HG02938 (cell line): ENCODE measurements around the gene TMEM272.
A peak's percentile ranks its signal among the peaks of the same experiment; 100 is the strongest.
"Not testable (repeated sequence)": the region's sequence is repeated elsewhere in the genome, so short reads cannot be mapped to it uniquely, and the experiment has no call there.

Source experiments
- ATAC-seq: cut with Tn5 transposase; IDR thresholded peaks from one replicate; pipeline ENCODE4 v1.9.1; 2021; ENCODE audit warnings: mild to moderate bottlenecking, moderate library complexity; ENCODE audit not compliant: unreplicated experiment

The TMEM272 gene

GRCh38 chr13:51826606-51827005, 18.4 kb downstream of the TMEM272 start:
- ATAC-seq = no peak

DNA sequence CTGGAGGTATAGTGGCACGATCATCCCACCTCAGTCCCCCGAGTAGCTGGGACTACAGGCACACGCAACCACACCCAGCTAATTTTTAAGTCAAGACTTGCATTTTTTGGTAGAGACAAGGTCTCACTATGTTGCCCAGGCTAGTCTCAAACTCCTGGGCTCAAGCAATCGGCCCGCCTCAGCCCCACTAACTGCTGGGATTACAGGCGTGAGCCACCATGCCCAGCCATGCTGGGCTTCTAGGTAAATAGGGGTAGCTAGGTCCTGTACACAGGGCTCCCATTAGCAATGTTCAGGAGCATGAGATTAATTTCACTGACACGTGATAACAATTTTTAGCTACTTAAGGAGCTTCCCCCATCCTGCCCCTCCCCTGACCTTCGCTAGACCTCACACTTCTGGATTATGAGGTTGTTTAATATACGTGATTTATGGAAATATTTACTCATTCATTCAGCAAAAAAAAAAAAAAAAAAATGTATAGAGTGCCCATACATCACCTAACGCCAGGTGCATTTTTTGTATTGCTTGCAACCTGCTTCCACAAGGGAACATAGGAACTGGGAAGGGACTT, 19.2 kb downstream of the TMEM272 start:
- ATAC-seq = no peak

DNA sequence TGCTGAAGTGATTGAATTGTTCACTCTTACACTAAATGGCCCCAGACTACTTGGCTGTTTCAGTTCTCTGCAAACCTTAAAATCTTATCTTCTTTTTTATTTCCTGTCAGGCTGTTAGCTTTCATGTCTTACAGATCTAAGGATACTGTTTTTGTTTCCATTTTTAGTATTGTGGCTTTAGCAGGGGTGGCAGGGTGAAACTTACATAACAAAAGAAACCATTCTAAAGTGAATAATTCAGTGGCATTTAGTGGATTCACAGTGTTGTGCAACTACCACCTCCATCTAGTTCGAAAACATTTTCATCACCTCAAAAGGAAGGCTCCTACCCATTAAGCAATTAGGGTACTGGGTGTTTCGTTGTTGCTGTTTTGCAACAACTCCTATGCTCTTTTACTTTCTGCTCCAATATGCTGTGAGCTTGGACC, 19.8 kb downstream of the TMEM272 start:
- no peak for ATAC-seq

DNA sequence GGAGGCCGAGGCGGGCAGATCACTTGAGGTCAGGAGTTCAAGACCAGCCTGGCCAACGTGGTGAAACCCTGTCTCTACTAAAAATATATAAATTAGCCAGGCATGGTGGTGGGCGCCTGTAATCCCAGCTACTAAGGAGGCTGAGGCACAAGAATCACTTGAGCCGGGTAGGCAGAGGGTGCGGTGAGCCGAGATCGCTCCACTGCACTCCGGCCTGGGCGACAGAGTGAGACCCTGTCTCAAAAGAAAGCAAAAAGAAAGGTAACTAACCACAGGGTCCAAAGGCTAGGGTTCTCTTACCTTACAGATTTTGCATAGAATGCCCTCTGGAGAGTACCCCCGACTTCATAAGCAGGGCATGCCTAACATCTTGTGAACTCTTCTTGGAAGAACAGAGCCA, 20.3 kb downstream of the TMEM272 start:
- not testable (repeated sequence) for ATAC-seq

- ATAC-seq = no peak
Observed at GRCh38 chr13:51823863-51824262, 21.1 kb downstream of the TMEM272 start.

DNA sequence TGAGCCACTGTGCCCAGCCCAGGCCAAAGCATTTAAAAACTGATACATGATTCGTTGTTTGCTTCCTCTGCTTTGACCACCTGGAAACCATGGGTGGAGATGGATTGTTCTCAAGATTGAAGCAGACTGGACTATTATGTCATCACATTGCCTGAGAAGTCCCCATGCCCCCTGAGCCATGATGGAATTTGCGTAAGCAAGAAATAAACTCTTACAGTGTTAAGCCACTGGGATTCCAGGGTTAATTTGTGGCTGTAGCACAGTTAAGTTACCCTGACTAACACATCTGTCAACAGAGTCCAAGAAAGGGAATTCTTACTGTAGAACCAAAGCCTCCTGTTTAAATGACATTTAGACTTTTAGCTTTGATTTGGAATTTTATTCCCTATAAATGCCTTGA, 21.6 kb downstream of the TMEM272 start:
- no peak for ATAC-seq

- ATAC-seq = no peak
Observed at GRCh38 chr13:51822106-51822815, 22.7 kb downstream of the TMEM272 start.

DNA sequence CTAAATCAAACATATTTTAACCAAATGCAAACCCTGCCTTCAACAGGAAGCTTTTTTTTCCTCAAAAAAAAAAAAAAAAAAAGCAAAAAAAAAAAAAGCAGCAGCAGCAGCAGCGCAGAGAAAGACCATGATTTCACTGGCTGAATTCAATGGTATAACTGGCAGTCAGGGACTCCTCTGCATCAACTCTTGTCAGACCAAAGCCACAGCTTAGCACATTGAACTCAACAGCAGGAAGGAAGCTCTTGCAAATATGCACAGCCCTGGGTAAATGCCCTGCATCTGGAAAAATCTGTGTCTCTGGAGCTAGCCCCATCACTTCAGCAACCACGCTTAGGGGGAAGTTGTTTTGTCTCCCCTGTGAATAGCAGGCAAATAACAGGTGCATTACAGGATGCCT, 23.4 kb downstream of the TMEM272 start:
- no peak for ATAC-seq

DNA sequence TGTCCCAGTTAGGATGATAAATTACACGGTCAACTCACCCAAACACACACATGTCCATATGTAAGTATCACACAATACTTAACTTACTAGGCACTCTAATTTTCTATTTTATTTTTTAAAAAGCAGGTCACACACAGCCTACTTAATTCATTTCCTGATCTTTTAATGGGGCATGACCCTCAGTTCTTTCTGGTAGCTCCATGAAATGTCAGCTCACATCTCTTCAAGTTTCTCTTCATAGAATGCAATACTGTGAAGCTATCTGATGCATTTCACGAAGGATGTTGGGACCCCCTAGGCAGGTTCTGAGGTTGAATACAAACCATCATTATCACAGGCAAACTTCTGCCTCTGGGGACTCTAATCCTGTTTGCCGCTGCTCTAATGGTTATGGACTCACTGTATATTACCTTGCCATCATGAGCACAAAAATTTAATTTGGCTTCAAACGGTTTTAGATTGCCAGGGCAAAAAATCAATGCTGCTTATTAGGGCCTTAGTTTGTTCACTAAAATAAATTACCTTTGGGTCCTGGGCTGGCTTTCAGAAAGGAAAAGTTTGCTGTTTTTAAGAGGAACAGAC, 24.9 kb downstream of the TMEM272 start:
- no peak for ATAC-seq

GRCh38 chr13:51819544-51819943, 25.4 kb downstream of the TMEM272 start:
- ATAC-seq = no peak

- no peak for ATAC-seq
Observed at GRCh38 chr13:51818781-51819511, 26.0 kb downstream of the TMEM272 start.

DNA sequence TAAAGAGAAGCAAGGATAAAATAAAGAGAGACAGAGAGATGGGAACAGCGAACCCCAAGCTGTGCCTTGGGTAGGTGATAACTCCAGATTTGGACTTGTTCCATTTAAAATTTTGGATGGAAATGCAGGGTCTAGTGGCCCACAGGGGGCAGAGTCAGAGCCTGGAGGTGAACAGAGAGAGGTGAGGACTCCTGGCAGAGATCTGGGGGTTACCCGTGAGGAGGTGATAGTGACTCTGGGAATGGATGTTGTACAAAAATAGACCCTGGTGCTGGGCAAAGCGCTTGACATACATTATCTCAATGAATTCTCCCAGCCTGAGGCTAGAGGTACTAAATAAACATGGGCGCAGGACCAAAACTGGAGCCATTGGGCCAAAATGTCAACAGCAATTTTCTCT, 26.7 kb downstream of the TMEM272 start:
- ATAC-seq = no peak

DNA sequence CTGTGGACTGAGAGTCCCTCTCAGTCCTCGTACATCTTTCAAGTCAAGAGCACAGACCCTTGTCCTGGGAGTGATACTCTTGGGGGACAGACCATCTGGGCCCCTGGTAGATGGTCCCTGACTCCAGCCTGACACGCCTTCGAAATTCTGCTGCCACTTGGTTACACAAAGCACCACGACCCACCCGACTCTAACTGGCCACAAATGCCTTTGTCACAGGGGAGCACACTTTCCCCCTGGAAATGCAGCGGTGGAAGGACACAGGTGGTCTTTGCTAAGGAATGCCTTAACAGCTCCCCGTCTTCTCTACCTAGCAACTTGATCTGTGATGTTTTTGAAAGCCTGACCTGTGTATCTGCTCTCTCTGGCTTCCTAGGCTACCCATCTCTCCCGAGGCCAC, 27.3 kb downstream of the TMEM272 start:
- ATAC-seq = no peak

- ATAC-seq = no peak
Observed at GRCh38 chr13:51816604-51817249, 28.2 kb downstream of the TMEM272 start.

DNA sequence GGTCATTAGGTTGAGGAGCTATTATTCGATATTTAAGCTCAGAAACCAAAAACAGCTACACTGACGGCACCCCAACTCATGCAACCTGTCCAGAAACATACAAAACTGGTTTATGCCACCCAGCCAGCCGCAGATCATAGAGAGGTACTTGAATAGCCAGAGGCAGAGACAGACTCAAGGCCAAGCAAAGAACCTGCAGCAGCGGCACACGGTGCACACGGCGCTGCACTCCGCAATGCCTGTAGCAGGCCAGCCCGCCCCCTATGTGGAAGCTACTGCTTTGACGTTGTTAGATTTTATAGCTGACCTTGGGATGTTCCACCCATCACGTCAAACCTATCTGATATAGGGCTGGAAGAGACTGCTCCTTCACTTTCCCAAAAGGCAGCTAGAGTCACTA, 29.1 kb downstream of the TMEM272 start:
- no peak for ATAC-seq

DNA sequence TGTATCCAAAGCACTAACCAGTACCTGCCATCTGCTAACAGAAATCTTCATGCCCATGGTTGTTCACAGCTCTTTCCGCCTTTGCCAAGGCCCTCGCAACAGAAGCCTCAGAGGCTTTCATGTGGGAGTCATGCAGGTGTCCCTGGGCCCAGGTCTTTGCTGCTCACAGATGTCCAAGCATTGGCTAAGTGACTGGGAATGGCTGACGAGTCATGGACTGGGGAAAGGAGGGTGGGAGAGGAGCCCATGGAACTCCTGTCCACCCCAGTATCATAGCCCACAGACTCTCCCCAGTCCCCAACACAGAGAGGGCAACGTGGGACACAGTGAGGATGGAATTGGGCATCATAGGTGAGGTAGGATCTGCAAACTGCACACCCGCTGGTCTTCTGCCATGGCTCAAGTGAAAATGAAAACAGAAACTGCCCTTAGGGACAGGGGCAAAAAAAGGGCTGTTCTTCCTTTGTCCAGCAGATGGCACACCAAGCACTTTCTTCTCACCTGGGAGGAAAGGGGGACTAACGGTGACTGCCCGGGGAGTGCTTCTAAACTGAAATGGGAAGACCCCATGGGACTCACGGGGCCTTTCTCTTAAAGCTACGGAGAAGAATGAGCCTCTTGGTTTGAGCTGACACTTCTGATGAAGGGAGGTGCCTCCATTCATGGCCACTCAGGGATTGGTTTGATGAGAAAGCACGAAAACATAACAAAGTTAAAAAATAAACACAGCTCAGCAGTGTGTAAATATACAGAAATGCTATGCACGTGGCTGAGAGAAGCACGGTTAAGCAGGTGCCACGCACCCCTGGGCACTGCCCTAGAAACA, 29.9 kb downstream of the TMEM272 start:
- ATAC-seq = peak; percentile 72

DNA sequence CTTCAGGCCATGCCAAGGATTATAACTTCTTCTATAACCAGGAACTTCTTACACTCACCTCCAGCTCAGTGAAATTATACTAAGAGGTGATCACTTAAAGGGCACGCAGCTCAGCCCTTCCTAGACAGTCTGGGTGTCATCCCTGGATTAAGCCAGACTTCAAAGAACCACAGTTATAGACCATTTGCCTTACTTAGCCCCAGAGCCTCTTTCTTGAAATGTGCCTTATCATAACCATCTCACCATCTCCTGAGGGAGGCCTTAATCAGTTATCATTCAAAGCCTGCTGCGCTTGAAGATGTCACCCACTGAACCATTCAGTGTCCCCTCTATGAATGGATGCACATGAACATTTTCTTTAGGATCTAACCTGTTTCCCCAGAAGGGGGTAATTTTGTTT, 30.9 kb downstream of the TMEM272 start:
- no peak for ATAC-seq

DNA sequence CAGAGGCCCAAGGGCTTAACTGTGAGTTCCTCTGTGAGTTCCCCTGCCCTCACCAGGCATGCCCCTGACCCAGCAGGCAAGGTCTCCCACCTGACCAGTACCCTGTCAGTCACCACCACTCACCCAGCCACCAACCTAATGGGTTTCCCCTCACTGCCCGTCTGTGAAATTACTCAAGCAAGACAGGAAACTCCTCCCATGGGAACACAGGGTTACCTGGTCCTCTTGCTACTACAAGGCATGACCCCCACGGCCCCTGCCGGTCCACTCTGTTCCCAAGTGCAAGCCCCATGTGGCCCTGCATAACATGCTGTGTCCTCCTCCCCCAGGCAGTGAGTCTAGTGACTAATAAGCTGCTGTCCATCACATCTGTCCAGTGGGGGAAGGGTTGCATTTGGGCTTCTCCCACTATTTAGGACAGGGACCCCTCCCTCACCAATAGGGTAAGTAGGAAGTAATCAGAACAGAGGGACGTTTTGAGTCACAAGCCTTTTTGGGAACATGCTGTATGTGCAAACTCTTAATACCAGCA, 33.0 kb downstream of the TMEM272 start:
- no peak for ATAC-seq

GRCh38 chr13:51811046-51811445, 33.9 kb downstream of the TMEM272 start:
- no peak for ATAC-seq

DNA sequence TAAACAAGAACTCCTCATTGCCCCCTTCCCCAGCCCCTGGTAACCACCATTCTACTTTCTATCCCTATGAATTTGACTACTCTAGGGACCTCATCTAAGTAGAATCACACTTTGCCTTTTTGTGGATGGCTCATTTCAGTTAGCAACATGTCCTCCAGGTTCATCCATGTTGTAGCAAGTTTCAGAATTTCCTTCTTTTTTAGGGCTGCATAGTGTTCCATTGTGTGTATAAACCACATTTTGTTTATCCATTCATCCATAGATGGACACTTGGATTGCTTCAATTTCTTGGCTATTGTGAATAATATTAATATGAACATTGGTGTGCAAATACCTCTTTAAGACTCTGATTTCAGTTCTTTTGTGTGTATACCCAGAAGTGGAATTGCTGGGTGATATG, 36.2 kb downstream of the TMEM272 start:
- no peak for ATAC-seq
